Panc1 (cell line): Measurements from ENCODE around the gene SLC4A11. TPM values are rescaled to one million over a fixed set of nuclear protein-coding genes. Genes with fewer than 3 reads are reported as not detected.

ENCODE experiments used
- ATAC-seq: fragments of 200-7000 bp; cut with Tn5 transposase; 2 replicates; pipeline ENCODE4 v1.9.1; 2020; ENCODE audit warnings: mild to moderate bottlenecking, moderate library complexity
- BruUV-seq: library from RNA; stranded (reverse); fragments of 400-500 nt; replicated peaks from 2 replicates; lab custom pipeline; 2021; lab: Mats Ljungman, UMichigan
- CTCF ChIA-PET: fragments of 300-600 bp; sonication (Branson Sonifier 250); formaldehyde crosslinking; loops from one replicate; lab custom pipeline; 2022; ENCODE audit warnings: antibody characterized with exemption; lab: Charles Lee
- POLR2A ChIA-PET: fragments of 300-600 bp; sonication (Branson Sonifier 250); formaldehyde crosslinking; loops from one replicate; lab custom pipeline; 2022; ENCODE audit warnings: antibody characterized with exemption; lab: Charles Lee
- DNase-seq: peaks from one replicate; pipeline ENCODE4 v3.0.0-alpha.2; 2010; ENCODE audit warnings: low read depth, low spot score
- H3K27ac ChIP-seq: 2 replicates; pipeline ENCODE4 v1.5.1; 2011; ENCODE audit warnings: mild to moderate bottlenecking, low read length, inconsistent platforms
- H3K27me3 ChIP-seq: fragments of 200-500 bp; sonication (Bioruptor generic); 2 replicates; pipeline ENCODE4 v1.6.0; 2014; ENCODE audit warnings: low read length, inconsistent platforms; ENCODE audit not compliant: control insufficient read depth, insufficient read depth
- H3K36me3 ChIP-seq: fragments of 200-500 bp; sonication (Bioruptor generic); 2 replicates; pipeline ENCODE4 v1.5.1; 2014; ENCODE audit warnings: inconsistent platforms, mild to moderate bottlenecking, low read length, moderate library complexity; ENCODE audit not compliant: control insufficient read depth, insufficient read depth
- H3K4me1 ChIP-seq: 2 replicates; pipeline ENCODE4 v1.5.1; 2011; ENCODE audit warnings: inconsistent platforms, mild to moderate bottlenecking, low read length, moderate library complexity; ENCODE audit not compliant: control insufficient read depth, insufficient read depth
- H3K4me3 ChIP-seq, 2 experiments: 2 replicates each; pipeline ENCODE4 v1.5.1; 2011 to 2012; ENCODE audit warnings: low read depth in 2 of 2, low read length in 2 of 2, mild to moderate bottlenecking in 2 of 2, inconsistent platforms in 1 of 2, moderate library complexity in 1 of 2
- H3K9me3 ChIP-seq: fragments of 200-500 bp; sonication (Bioruptor generic); 2 replicates; pipeline ENCODE4 v1.5.1; 2014; ENCODE audit warnings: low read depth, mild to moderate bottlenecking, inconsistent platforms, low read length, moderate library complexity; ENCODE audit not compliant: control insufficient read depth, insufficient read depth
- CTCF ChIP-seq: fragments of 450-650 bp; IDR thresholded peaks from 2 replicates; pipeline ENCODE4 v1.5.1; 2017; ENCODE audit warnings: mild to moderate bottlenecking
- POLR2AphosphoS5 ChIP-seq: IDR thresholded peaks from 2 replicates; pipeline ENCODE4 v1.6.1; 2012; ENCODE audit warnings: mild to moderate bottlenecking, low read depth, low read length, moderate library complexity
- REST ChIP-seq, 2 experiments: IDR thresholded peaks; 2 replicates each; pipeline ENCODE4 v1.6.1; 2011 to 2012; ENCODE audit warnings: low read depth in 2 of 2, control low read depth in 1 of 2, low read length in 1 of 2, mild to moderate bottlenecking in 1 of 2, moderate library complexity in 1 of 2; ENCODE audit not compliant: insufficient read depth in 1 of 2
- SIN3A ChIP-seq: IDR thresholded peaks from 2 replicates; pipeline ENCODE4 v1.6.1; 2012; ENCODE audit warnings: low read depth, mild to moderate bottlenecking, low read length, moderate library complexity, borderline replicate concordance; ENCODE audit not compliant: insufficient read depth
- TCF7L2 ChIP-seq: IDR thresholded peaks from 2 replicates; pipeline ENCODE4 v1.6.1; 2011; ENCODE audit warnings: mild to moderate bottlenecking, low read depth, low read length, inconsistent platforms
- in situ Hi-C: cut with HindIII; loops from 2 replicates; pipeline ENCODE4 v1.10.0; 2016; ENCODE audit warnings: low sequenced_read_pairs, low pct_unique_long_range_greater_than_20kb
- intact Hi-C: fragments of 100-400 bp; cut with micrococcal nuclease; formaldehyde crosslinking; loops from one replicate; pipeline ENCODE4 v1.10.0; 2022; ENCODE audit not compliant: unreplicated experiment
- total RNA-seq: library from RNA; stranded (reverse); gene quantifications from one replicate; pipeline ENCODE4 v1.2.1, GENCODE V29; 2021; ENCODE audit not compliant: unreplicated experiment

Gene SLC4A11
- total RNA-seq, 1 experiment from 2014 or later: 144 TPM

DNA sequence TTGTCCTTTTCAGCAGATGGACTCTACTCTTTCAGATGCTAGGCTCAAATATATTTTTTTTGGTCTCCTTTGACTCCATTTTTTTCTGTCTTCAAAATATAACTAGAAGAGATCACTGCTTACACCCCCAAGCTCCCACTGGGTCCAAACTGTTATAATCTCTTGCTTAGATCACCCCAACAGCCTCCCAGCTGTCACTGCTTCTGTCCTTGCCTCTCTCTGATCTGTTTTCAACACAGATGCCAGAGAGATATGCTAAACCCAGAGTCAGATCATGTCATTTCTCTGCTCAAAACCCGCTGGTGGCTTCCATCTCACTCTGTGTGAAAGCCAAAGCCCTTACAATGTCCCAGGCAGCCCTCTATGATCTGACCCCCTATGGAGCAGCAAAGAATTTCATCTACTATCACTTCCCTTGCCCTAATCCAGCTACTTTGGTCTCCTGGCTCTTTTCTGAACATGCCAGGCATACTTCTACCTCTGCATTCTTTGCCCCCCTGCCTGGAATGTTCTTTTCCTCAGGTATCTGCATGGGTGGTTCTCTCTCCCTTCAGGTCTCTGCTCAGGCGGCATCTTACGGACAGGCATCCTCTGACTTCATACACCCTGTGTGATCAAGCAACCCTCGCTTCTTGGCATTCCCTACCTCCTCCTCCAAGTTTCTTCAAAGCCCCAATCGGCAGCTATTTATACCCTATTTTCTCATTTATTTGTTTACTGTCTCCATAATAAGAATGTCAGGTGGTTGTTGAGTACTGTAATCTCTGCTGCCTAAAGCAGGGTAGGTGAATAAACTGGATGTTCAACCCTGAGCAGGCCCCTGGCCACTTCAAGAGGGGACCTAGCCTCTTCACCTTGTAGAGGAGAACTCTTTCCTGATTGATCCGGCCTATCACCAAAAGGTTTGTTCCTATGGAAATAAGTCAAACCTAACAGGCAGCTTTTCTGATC, 43.6 kb upstream of the SLC4A11 start:
- ChIA-PET POLR2A (interaction anchor here (0.7 kb wide), 1 partner anchor 846 kb away, joined by 4 read pairs; no protein-coding TSS in a partner anchor), CTCF (interaction anchor here (0.6 kb wide), 1 partner anchor 12 kb away, joined by 3 read pairs; no protein-coding TSS in a partner anchor)
- in situ Hi-C loops: no loop called here
- TF ChIP-seq SIN3A: no peak
- TF ChIP-seq REST (IDR thresholded peaks at IDR 0.05; ENCODE audit: insufficient read depth in 1 of 2, low read depth in 2 of 2, low read length in 1 of 2): no peak
- TF ChIP-seq TCF7L2: no peak
- no peak for TF ChIP-seq POLR2AphosphoS5
- TF ChIP-seq CTCF: no peak
- no peak overlapping the region for H3K4me3 ChIP-seq
- intact Hi-C loops: no loop called here
- H3K27me3 ChIP-seq: no peaks in the 10 kb centered on the region
- no peaks in the 10 kb centered on the region for H3K4me1 ChIP-seq
- H3K9me3 ChIP-seq: no peaks in the 10 kb centered on the region
- H3K27ac ChIP-seq: no peak overlapping the region
- ATAC-seq: no peak
- no peak for DNase-seq
- peaks cover 2% of the 10 kb centered on the region for H3K36me3 ChIP-seq
- BruUV-seq: no TSS peak

DNA sequence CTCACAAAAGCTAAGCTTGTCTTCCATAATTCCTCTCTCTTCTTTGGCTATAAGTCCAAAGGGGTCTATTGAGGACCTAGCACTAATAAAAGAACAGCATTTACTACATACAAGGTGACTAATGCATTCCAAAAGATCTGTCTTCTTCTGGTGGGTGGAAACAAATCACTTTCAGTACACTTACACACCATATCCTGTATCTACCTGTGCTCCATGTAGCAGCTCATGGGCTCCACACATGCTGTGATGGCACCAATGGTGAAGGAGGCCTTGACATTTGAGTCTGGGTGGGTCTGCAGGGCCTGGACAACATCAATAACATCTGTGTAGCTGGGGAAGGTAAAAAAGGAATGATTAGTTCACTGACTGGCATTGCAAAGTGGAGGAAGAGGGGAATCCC, 42.4 kb upstream of the SLC4A11 start:
- ChIA-PET CTCF (no interaction called here), POLR2A (interaction anchor here (0.7 kb wide), 1 partner anchor 845 kb away, joined by 4 read pairs; no protein-coding TSS in a partner anchor)
- no peak for DNase-seq
- Histone ChIP-seq H3K9me3 (no peaks in the 10 kb centered on the region), H3K27me3 (no peaks in the 10 kb centered on the region), H3K36me3 (peaks cover 2% of the 10 kb centered on the region), H3K27ac (no peak overlapping the region), H3K4me3 (no peak overlapping the region), H3K4me1 (no peaks in the 10 kb centered on the region)
- BruUV-seq: no TSS peak
- no peak for ATAC-seq
- in situ Hi-C loops: no loop called here
- TF ChIP-seq SIN3A: no peak
- TF ChIP-seq CTCF: no peak
- no peak for TF ChIP-seq REST (IDR thresholded peaks at IDR 0.05; ENCODE audit: insufficient read depth in 1 of 2, low read depth in 2 of 2, low read length in 1 of 2)
- TF ChIP-seq TCF7L2: no peak
- no peak for TF ChIP-seq POLR2AphosphoS5
- intact Hi-C loops: no loop called here
